ENCODE data around the gene TMEM198.

TMEM198 gene

DNA sequence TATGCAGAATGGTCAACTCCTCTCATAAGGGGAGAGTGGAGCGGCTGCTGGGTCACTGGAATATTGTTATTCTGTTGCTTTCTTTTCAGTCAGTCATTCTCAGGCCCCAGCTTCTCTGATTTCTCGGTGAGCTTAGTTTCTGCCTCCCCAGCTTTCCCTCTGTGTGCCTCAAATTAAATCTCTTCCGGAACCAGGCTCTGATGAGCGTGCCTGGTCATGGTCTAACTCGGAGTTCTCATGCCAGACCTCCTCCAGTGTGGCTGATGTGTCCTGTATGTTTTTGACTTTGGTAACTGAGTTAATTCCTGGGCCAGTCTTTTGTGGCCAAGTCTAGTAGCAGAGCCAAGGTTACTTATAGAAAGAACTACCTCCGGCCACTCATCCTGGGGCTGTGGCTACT is 48.9 kb downstream of the TMEM198 start:
- no peak for DNase-seq

DNA sequence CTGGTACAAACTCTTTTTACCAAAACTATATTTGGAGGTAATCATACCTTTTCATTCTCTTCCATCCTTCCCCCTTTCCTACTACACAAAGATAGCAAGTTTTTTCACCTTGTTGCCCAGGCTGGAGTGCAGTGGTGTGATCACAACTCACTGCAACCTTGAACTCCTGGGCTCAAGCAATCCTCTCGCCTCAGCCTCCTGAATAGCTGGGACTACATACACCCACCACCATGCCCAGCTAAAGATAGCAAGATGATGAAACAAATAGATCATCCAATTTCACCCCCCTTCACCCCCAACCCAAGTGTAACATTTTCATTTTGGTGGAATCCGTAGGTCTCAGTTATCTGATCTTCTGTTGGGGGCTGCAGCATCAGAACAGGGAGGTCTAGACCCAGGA is 49.3 kb downstream of the TMEM198 start:
- DNase-seq: no peak

DNA sequence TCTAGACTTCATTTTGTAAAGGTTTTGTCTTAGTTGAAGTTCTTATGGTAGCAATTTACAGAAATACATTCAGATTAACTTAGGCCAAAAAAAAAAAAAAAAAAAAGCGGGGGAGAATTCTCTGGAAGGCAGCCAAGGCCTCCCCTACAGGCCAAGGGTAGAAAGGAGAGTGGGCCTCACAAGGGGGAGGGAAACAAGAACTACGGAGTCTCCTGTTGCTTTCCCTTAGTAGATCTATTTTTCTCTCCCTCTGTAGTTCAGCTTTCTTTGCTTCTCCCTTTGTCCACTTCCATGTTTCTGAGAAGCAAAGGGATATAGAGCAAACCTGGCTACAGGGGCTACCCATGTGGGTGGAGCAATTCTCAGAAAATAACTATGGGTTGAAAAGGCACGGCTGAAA is 51.4 kb downstream of the TMEM198 start:
- no peak for DNase-seq

DNA sequence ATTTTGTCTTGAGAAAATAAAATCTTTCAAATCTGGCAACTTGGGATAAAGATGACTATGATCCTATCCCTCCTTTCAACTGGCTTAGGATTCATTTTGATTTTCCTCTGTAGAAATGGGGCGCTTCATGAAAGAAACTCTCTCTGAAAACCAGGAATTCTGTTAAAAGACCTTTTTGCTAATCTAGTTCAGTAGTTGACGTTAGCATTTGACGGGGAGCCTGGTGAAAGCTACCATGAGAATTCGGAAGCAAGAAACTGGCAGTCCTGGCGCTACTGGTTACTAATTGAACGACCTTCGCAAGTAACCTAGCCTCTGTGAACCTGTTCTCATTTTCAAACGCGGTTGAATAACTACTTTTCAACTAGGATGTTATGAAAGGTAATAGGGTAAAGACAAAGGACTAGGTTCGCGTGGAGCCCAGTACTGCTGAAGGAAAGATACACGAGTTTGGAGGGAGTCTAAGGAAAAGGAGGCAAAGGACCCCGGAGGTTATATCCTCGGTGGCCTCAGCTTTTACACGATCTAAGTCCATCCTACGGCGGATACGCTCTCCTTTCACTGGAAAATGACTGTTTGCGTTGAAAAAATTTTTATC is 53.2 kb downstream of the TMEM198 start:
- no peak for DNase-seq

DNA sequence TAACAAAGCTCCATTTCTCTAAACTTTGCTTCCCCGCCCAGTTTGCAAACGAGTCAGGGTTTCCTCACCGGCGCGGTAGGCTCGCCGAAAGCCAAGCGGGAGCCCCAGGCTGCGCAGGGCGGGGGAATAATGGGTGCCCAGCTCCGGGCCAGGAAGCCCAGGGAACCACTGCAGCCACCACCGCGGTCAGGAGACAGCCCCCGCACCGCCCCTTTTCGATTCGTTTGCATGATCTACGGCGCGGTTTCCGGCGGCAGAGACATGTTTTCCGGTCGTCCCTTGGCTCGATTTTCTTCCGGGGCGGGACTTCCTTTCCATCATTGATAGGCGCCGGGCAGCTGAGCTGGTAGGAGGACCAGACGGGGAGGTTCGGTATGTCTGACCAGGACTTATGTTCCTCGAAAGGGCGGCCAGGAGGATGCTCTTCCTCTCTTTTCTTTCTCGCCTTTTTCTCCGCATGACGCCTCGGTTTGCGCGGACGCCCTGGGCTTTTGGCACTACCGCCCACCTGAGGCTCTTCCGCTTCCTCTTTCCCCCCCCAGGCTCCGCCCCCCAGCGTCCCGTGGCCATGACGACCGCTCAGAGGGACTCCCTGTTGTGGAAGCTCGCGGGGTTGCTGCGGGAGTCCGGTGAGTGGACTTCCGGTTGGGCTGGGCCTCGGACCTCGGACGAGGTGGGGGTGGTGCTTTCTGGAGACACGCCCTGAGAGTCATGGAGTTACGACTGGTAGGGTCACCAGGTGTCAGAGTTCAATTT is 53.9 kb downstream of the TMEM198 start, which contains the start of gene STK11IP:
Gene STK11IP, plus strand, starts transcription at position 306 of the 756 bp plus-strand sequence. Its CDS starts 263 bp downstream, at position 569.
- DNase-seq: peak; percentile 30

DNA sequence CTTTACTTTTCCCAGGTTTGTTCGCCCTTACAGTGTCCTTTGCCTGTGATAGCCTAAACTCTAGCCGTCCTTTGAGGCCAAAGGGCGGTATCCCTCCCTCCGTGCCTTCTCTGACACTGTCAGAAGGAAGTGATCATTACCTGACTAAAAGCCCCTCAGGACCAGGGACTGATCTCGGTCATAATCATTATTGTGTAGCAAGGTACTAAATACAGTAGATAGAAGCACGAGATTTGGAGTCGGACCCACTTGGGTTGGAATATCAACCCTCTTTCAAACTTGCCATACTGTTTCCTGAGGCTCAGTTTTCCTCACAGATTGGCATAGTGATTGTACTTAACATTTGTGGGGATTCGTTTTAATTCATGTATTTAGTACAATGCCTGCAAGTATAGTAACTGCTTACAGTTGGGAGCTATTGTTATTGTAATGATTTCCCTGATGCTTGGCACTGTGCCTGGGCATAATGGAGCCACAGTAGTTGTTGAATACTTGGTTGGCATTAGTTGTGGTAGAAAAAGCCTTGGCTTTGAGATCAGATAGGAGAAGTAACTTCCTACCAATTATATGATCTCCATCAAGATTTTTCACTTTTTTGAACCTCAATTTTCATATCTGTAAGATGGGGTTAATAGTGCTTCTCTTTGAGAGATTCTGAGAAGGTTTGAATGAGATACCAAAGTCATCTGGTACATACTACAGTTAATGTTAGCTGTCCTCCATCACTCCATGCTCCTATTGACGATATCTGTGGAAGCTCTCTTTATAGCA is 54.7 kb downstream of the TMEM198 start:
- no peak for DNase-seq
